ENCODE results near the gene RYR3.

DNA sequence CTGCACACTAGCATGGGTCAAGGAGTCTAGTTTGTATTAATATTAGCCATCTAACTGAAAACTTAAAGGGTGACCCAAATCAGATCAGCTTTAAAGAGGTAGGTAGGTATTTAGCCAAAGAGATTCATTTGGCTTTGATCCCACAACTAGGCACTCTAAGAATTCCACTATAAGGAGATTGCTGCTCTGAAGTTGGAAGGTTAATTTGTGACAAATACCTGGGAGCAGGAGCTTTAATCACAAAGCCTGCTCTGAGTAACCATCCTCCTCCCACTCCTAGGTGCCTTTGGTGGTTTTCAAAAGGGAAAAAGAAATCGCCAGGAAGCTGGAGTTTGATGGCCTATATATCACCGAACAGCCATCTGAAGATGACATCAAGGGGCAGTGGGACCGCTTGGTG lies 537.2 kb downstream of the RYR3 start:
- no peak for TF ChIP-seq EZH2 (optimal IDR thresholded peaks at IDR 0.05; ENCODE audit: low read depth, low read length)
- TF ChIP-seq CTCF (IDR thresholded peaks at IDR 0.05; ENCODE audit: low read length): no peak
- no peak for TF ChIP-seq EZH2phosphoT487 (IDR thresholded peaks at IDR 0.05; ENCODE audit: low read length)
